ENCODE data around the gene CLHC1.
A peak's percentile ranks its signal among the peaks of the same experiment; 100 is the strongest.

CLHC1 gene

DNA sequence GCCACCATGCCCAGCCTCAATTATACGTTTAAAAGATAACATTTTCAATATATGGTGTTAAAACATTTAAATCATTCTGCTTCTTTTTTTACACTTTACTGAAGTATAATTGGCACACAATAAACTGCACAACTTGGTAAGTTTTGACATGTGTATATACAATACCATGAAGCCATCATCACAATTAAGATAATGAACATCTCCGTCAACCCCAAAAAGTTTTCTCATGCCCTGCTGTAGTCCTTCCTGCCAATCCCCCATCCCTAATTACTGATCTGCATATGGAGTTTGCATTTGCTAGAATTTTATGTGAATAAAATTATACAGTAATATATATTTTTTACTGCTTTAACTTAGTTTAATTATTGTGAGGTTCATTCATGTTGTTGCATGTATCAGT, 96.6 kb downstream of the CLHC1 start:
- ATAC-seq (ENCODE audit: insufficient read depth, low read depth) (no peak), DNase-seq (no peak)
- Histone ChIP-seq H3K79me2 (ENCODE audit: insufficient read depth, low read length) (no peaks in the 10 kb centered on the region), H3K4me2 (ENCODE audit: insufficient read depth, low read length) (no peak overlapping the region), H3K9ac (ENCODE audit: low read depth, low read length) (no peak overlapping the region), H3K9me3 (ENCODE audit: insufficient read depth, low read length, severe bottlenecking) (no peaks in the 10 kb centered on the region), H3K27ac (ENCODE audit: low read length) (no peak overlapping the region), H3K4me3 (ENCODE audit: low read depth in 1 of 2, low read length in 2 of 2) (no peak overlapping the region), H2AFZ (ENCODE audit: low read depth, low read length) (no peak overlapping the region), H3K4me1 (ENCODE audit: insufficient read depth, low read length) (peaks cover 19% of the 10 kb centered on the region), H3K27me3 (ENCODE audit: insufficient read depth, low read length, poor library complexity) (no peaks in the 10 kb centered on the region), H3K36me3 (ENCODE audit: insufficient read depth, low read length) (no peaks in the 10 kb centered on the region), H4K20me1 (ENCODE audit: insufficient read depth, low read length) (no peaks in the 10 kb centered on the region)
- TF ChIP-seq CTCF (IDR thresholded peaks at IDR 0.05; ENCODE audit: borderline replicate concordance, extremely low read depth, low read length, poor library complexity, severe bottlenecking) (no peak), EZH2 (IDR thresholded peaks at IDR 0.05; ENCODE audit: borderline replicate concordance, low read depth, low read length, severe bottlenecking) (no peak)

DNA sequence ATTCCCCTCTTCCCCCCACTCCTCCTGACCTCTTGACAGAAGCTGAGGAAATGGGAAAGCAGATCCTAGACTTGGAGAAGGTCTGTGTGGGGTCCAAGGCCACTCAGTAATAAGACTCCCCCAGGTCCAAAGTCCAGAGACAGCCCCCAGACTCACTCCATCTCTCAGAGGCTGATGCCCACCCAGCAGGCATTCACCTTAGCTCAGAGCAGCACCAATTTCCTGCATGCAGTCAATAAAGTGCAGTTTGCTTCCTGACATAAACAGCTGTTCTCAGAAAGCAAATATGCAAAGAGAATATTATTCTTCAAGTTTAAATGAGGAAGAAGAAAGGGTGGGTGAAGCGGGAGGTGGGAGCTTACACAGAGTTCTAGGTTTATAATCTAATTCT, 97.8 kb downstream of the CLHC1 start:
- TF ChIP-seq CTCF (IDR thresholded peaks at IDR 0.05; ENCODE audit: borderline replicate concordance, extremely low read depth, low read length, poor library complexity, severe bottlenecking) (no peak), EZH2 (IDR thresholded peaks at IDR 0.05; ENCODE audit: borderline replicate concordance, low read depth, low read length, severe bottlenecking) (no peak)
- Histone ChIP-seq H3K4me2 (ENCODE audit: insufficient read depth, low read length) (peak overlapping the region; percentile 56), H3K36me3 (ENCODE audit: insufficient read depth, low read length) (no peaks in the 10 kb centered on the region), H2AFZ (ENCODE audit: low read depth, low read length) (peak overlapping the region; percentile 21), H3K27me3 (ENCODE audit: insufficient read depth, low read length, poor library complexity) (no peaks in the 10 kb centered on the region), H3K79me2 (ENCODE audit: insufficient read depth, low read length) (no peaks in the 10 kb centered on the region), H3K4me1 (ENCODE audit: insufficient read depth, low read length) (peaks cover 17% of the 10 kb centered on the region), H3K4me3 (ENCODE audit: low read depth in 1 of 2, low read length in 2 of 2) (no peak overlapping the region), H3K9me3 (ENCODE audit: insufficient read depth, low read length, severe bottlenecking) (no peaks in the 10 kb centered on the region), H3K9ac (ENCODE audit: low read depth, low read length) (no peak overlapping the region), H3K27ac (ENCODE audit: low read length) (peak overlapping the region; percentile 61), H4K20me1 (ENCODE audit: insufficient read depth, low read length) (no peaks in the 10 kb centered on the region)
- ATAC-seq (ENCODE audit: insufficient read depth, low read depth) (peak; percentile 63), DNase-seq (peak; percentile 25)

DNA sequence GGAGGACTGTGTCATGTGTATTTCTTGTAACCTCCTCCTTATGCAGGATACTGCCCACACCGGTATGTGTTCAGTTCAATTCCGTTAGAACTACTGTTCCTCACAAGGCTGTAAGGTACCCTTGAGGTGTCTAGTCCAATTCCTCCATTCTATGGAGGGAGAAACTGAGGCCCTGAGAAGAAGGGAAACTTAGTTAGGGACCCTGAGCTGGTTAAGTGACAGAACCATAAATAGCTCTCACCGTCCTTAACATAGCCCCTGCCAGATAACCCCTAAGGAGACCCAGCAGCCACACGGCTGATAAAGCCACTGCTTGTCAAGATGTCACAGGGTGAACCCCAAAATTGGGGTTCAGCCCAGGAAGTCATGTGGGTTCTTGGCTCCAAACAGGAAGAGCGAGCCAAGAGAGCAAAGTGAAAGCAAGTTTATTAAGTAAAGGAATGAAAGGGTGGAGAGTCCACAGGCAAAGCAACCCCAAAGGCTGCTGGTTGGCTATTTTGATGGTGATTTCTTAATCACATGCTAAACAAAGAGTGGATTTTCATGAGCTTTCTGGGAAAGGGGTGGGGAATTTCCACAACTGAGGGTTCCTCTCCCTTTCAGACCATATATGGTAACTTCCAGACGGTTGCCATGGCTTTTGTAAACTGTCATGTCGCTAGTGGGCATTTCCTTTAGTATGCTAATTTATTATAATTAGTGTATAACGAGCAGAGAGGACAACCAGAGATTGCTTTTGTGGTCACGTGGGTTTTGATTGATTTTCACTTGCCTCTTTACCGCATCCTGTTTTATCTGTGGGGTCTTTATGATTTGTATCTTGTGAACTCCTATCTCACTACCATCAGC, 98.4 kb downstream of the CLHC1 start:
- peak overlapping the region; percentile 60 for H2AFZ ChIP-seq (ENCODE audit: low read depth, low read length)
- DNase-seq (peak; percentile 30), ATAC-seq (ENCODE audit: insufficient read depth, low read depth) (peak; percentile 74)
- peaks cover 17% of the 10 kb centered on the region for H3K4me1 ChIP-seq (ENCODE audit: insufficient read depth, low read length)
- peak overlapping the region; percentile 56 for H3K4me2 ChIP-seq (ENCODE audit: insufficient read depth, low read length)
- H3K27me3 ChIP-seq (ENCODE audit: insufficient read depth, low read length, poor library complexity): no peaks in the 10 kb centered on the region
- H3K9me3 ChIP-seq (ENCODE audit: insufficient read depth, low read length, severe bottlenecking): no peaks in the 10 kb centered on the region
- no peaks in the 10 kb centered on the region for H3K36me3 ChIP-seq (ENCODE audit: insufficient read depth, low read length)
- TF ChIP-seq EZH2 (IDR thresholded peaks at IDR 0.05; ENCODE audit: borderline replicate concordance, low read depth, low read length, severe bottlenecking) (no peak), CTCF (IDR thresholded peaks at IDR 0.05; ENCODE audit: borderline replicate concordance, extremely low read depth, low read length, poor library complexity, severe bottlenecking) (no peak)
- H3K9ac ChIP-seq (ENCODE audit: low read depth, low read length): no peak overlapping the region
- H3K27ac ChIP-seq (ENCODE audit: low read length): peak overlapping the region; percentile 61
- H3K79me2 ChIP-seq (ENCODE audit: insufficient read depth, low read length): no peaks in the 10 kb centered on the region
- H3K4me3 ChIP-seq (ENCODE audit: low read depth in 1 of 2, low read length in 2 of 2): peak overlapping the region in 1 of 2 experiments; percentile 26; a peak in 2 of 4 replicates
- H4K20me1 ChIP-seq (ENCODE audit: insufficient read depth, low read length): no peaks in the 10 kb centered on the region

Measured in DND-41 (cell line).